Uterus (tissue), 2 donors: ENCODE data around the gene STT3B.

Experiments
- CTCF ChIP-seq, 4 experiments: fragments of 200-600 bp in 2 of 4; fragments of 450-650 bp in 2 of 4; sonication (generic) in 2 of 4; IDR thresholded peaks; one replicate each; pipeline ENCODE4 v1.5.1; 2016 to 2019; ENCODE audit warnings: antibody characterized with exemption in 4 of 4, mild to moderate bottlenecking in 2 of 4, moderate library complexity in 1 of 4
- POLR2A ChIP-seq, 2 donors: fragments of 450-650 bp; IDR thresholded peaks; one replicate each; pipeline ENCODE4 v1.6.1; 2016; ENCODE audit warnings: antibody characterized with exemption in 2 of 2, mild to moderate bottlenecking in 1 of 2, moderate library complexity in 1 of 2

GRCh38 chr3:31636694-31637442 lies 104.1 kb downstream of the STT3B start:
- TF ChIP-seq CTCF (IDR thresholded peaks at IDR 0.05), result no peak
- no peak for TF ChIP-seq POLR2A (IDR thresholded peaks at IDR 0.05)
